ENCODE results near the gene SLC12A5. TPM values are rescaled to one million over a fixed set of nuclear protein-coding genes. Genes with fewer than 3 reads are reported as not detected.
"Not testable (repeated sequence)": the region's sequence is repeated elsewhere in the genome, so short reads cannot be mapped to it uniquely, and the experiment has no call there.

The SLC12A5 gene
- 1 to 10 TPM; 1.1 to 4.7 (median 2.6) TPM for total RNA-seq
- polyA plus RNA-seq = 6.6 TPM
- long read RNA-seq, donor 1 = 0 reads
- long read RNA-seq, donor 2 = 0 reads
- long read RNA-seq, donor 3 = 0 reads
- long read RNA-seq, donor 4 = 0 reads

GRCh38 chr20:46028772-46029371 is at the start of gene SLC12A5:
Gene SLC12A5 (plus strand): TSS chr20:46029215. CDS start chr20:46029345, 130 bp downstream.
- Histone ChIP-seq H3K4me3 (ENCODE audit: low read length) (no peak within 1 kb of the TSS), H3K27ac (ENCODE audit: low read length) (no peak within 1 kb of the TSS), H3K27me3 (ENCODE audit: control insufficient read depth, insufficient read depth) (no peaks in the 10 kb centered on the region), H3K4me1 (ENCODE audit: control insufficient read depth, insufficient read depth, low read length) (no peaks in the 10 kb centered on the region), H3K9me3 (ENCODE audit: control insufficient read depth, low read length) (no peaks in the 10 kb centered on the region)
- WGBS = 14% methylated on average over 56 of the region's 56 CpGs
- ATAC-seq (no peak), DNase-seq (no peak)
- intact Hi-C loops (cut with DNase I) = loop anchor here in 2 of 4 donors (10.0 kb wide), 2 partner anchors 56 to 316 kb away; partner anchors contain the start of gene NCOA5 (in 1 of the 2)

- H3K4me1 ChIP-seq (ENCODE audit: control insufficient read depth, insufficient read depth, low read length) = no peaks in the 10 kb centered on the region
- no peak overlapping the region for H3K27ac ChIP-seq (ENCODE audit: low read length)
- peak in 1 of 3 donors; percentile 7 for DNase-seq
- H3K4me3 ChIP-seq (ENCODE audit: low read length) = no peak overlapping the region
- H3K27me3 ChIP-seq (ENCODE audit: control insufficient read depth, insufficient read depth) = no peaks in the 10 kb centered on the region
- no peaks in the 10 kb centered on the region for H3K9me3 ChIP-seq (ENCODE audit: control insufficient read depth, low read length)
- ATAC-seq = no peak
- WGBS = 90% methylated on average over 6 of the region's 6 CpGs
- intact Hi-C loops (cut with DNase I) = no loop called here
These were observed 47.8 kb upstream of the SLC12A5 start for GRCh38 chr20:45981261-45981660.

- no peak for ATAC-seq
- intact Hi-C loops (cut with DNase I) = no loop called here
- 65% methylated on average over 7 of the region's 7 CpGs for WGBS
- H3K4me1 ChIP-seq (ENCODE audit: control insufficient read depth, insufficient read depth, low read length) = no peaks in the 10 kb centered on the region
- H3K4me3 ChIP-seq (ENCODE audit: low read length) = no peak overlapping the region
- H3K27ac ChIP-seq (ENCODE audit: low read length) = no peak overlapping the region
- H3K9me3 ChIP-seq (ENCODE audit: control insufficient read depth, low read length) = no peaks in the 10 kb centered on the region
- no peak for DNase-seq
- no peaks in the 10 kb centered on the region for H3K27me3 ChIP-seq (ENCODE audit: control insufficient read depth, insufficient read depth)
These were observed 45.7 kb upstream of the SLC12A5 start for GRCh38 chr20:45983279-45983743.

GRCh38 chr20:45985573-45985972 is 43.4 kb upstream of the SLC12A5 start:
- intact Hi-C loops (cut with DNase I) = no loop called here
- Histone ChIP-seq H3K27ac (ENCODE audit: low read length) (no peak overlapping the region), H3K4me1 (ENCODE audit: control insufficient read depth, insufficient read depth, low read length) (no peaks in the 10 kb centered on the region), H3K4me3 (ENCODE audit: low read length) (no peak overlapping the region), H3K27me3 (ENCODE audit: control insufficient read depth, insufficient read depth) (no peaks in the 10 kb centered on the region), H3K9me3 (ENCODE audit: control insufficient read depth, low read length) (no peaks in the 10 kb centered on the region)
- no peak for ATAC-seq
- 52% methylated on average over 7 of the region's 7 CpGs for WGBS
- DNase-seq = no peak

GRCh38 chr20:45987108-45987780 is 41.8 kb upstream of the SLC12A5 start:
- no peaks in the 10 kb centered on the region for H3K27me3 ChIP-seq (ENCODE audit: control insufficient read depth, insufficient read depth)

GRCh38 chr20:45988830-45989229 is 40.2 kb upstream of the SLC12A5 start:
- DNase-seq; ATAC-seq; H3K4me1 ChIP-seq (ENCODE audit: control insufficient read depth, insufficient read depth, low read length); intact Hi-C loops (cut with DNase I); H3K27me3 ChIP-seq (ENCODE audit: control insufficient read depth, insufficient read depth); H3K27ac ChIP-seq (ENCODE audit: low read length); H3K9me3 ChIP-seq (ENCODE audit: control insufficient read depth, low read length); H3K4me3 ChIP-seq (ENCODE audit: low read length): not testable (repeated sequence)
- WGBS = 81% methylated on average over 6 of the region's 6 CpGs

More at GRCh38 chr20:45987108-45987780, 41.8 kb upstream of the SLC12A5 start:
- Histone ChIP-seq H3K4me1 (ENCODE audit: control insufficient read depth, insufficient read depth, low read length) (no peaks in the 10 kb centered on the region), H3K4me3 (ENCODE audit: low read length) (no peak overlapping the region), H3K9me3 (ENCODE audit: control insufficient read depth, low read length) (no peaks in the 10 kb centered on the region), H3K27ac (ENCODE audit: low read length) (no peak overlapping the region)
- intact Hi-C loops (cut with DNase I) = no loop called here
- WGBS = 9% methylated on average over 16 of the region's 16 CpGs
- ATAC-seq (peak; percentile 85 to 91), DNase-seq (peak; percentile 74 to 90 (median 90))

- 76% methylated on average over 3 of the region's 3 CpGs for WGBS
- ATAC-seq = no peak
These were observed 37.4 kb upstream of the SLC12A5 start for GRCh38 chr20:45991616-45992015.

GRCh38 chr20:45993197-45993951 is 35.6 kb upstream of the SLC12A5 start:
- no peak overlapping the region for H3K27ac ChIP-seq (ENCODE audit: low read length)
- DNase-seq = no peak
- intact Hi-C loops (cut with DNase I) = no loop called here
- no peaks in the 10 kb centered on the region for H3K27me3 ChIP-seq (ENCODE audit: control insufficient read depth, insufficient read depth)
- peak in 1 of 2 donors; percentile 41 for ATAC-seq
- H3K4me1 ChIP-seq (ENCODE audit: control insufficient read depth, insufficient read depth, low read length) = no peaks in the 10 kb centered on the region
- no peaks in the 10 kb centered on the region for H3K9me3 ChIP-seq (ENCODE audit: control insufficient read depth, low read length)
- 67% methylated on average over 12 of the region's 12 CpGs for WGBS
- H3K4me3 ChIP-seq (ENCODE audit: low read length) = no peak overlapping the region

More at GRCh38 chr20:45991616-45992015, 37.4 kb upstream of the SLC12A5 start:
- H3K4me1 ChIP-seq (ENCODE audit: control insufficient read depth, insufficient read depth, low read length) = no peaks in the 10 kb centered on the region
- no peaks in the 10 kb centered on the region for H3K9me3 ChIP-seq (ENCODE audit: control insufficient read depth, low read length)
- no peaks in the 10 kb centered on the region for H3K27me3 ChIP-seq (ENCODE audit: control insufficient read depth, insufficient read depth)
- no peak overlapping the region for H3K4me3 ChIP-seq (ENCODE audit: low read length)
- H3K27ac ChIP-seq (ENCODE audit: low read length) = no peak overlapping the region
- intact Hi-C loops (cut with DNase I) = no loop called here
- no peak for DNase-seq

GRCh38 chr20:45994761-45995493 is 34.1 kb upstream of the SLC12A5 start:
- H3K27me3 ChIP-seq (ENCODE audit: control insufficient read depth, insufficient read depth) = no peaks in the 10 kb centered on the region
- ATAC-seq (no peak), DNase-seq (no peak)

GRCh38 chr20:45995495-45996097 is 33.4 kb upstream of the SLC12A5 start:
- ATAC-seq; DNase-seq; H3K4me1 ChIP-seq (ENCODE audit: control insufficient read depth, insufficient read depth, low read length); H3K27me3 ChIP-seq (ENCODE audit: control insufficient read depth, insufficient read depth); H3K27ac ChIP-seq (ENCODE audit: low read length); intact Hi-C loops (cut with DNase I); H3K9me3 ChIP-seq (ENCODE audit: control insufficient read depth, low read length); H3K4me3 ChIP-seq (ENCODE audit: low read length): not testable (repeated sequence)
- 75% methylated on average over 6 of the region's 6 CpGs for WGBS

More at GRCh38 chr20:45994761-45995493, 34.1 kb upstream of the SLC12A5 start:
- no peaks in the 10 kb centered on the region for H3K4me1 ChIP-seq (ENCODE audit: control insufficient read depth, insufficient read depth, low read length)
- intact Hi-C loops (cut with DNase I) = no loop called here
- 62% methylated on average over 9 of the region's 9 CpGs for WGBS
- H3K27ac ChIP-seq (ENCODE audit: low read length) = no peak overlapping the region
- H3K9me3 ChIP-seq (ENCODE audit: control insufficient read depth, low read length) = no peaks in the 10 kb centered on the region
- no peak overlapping the region for H3K4me3 ChIP-seq (ENCODE audit: low read length)

All from right cardiac atrium (tissue), 5 donors.